Gastrocnemius medialis (tissue), 4 donors: ENCODE results near the gene PDSS2. TPM values are rescaled to one million over a fixed set of nuclear protein-coding genes. Genes with fewer than 3 reads are reported as not detected.

ENCODE experiments used
- ATAC-seq, 2 donors: fragments of 150-250 bp; one replicate each; pipeline ENCODE4 v1.9.1; 2016
- DNase-seq, 2 donors: peaks; one replicate each; pipeline ENCODE4 v3.0.0-alpha.2; 2019
- H3K27ac ChIP-seq, 4 donors: fragments of 200-600 bp; sonication (generic); 1 replicate in 1 of 4; 2 replicates in 3 of 4; pipeline ENCODE4 v1.5.1; 2016 to 2018; ENCODE audit warnings: mild to moderate bottlenecking in 2 of 4, moderate library complexity in 1 of 4
- H3K27me3 ChIP-seq, 3 donors: fragments of 200-600 bp; sonication (generic) in 2 of 3; 1 replicate in 1 of 3; 2 replicates in 2 of 3; pipeline versions ENCODE4 v1.5.1 to v1.6.0; 2016 to 2019; ENCODE audit warnings: mild to moderate bottlenecking in 1 of 3, moderate library complexity in 1 of 3
- H3K36me3 ChIP-seq, 2 donors: fragments of 200-600 bp; sonication (generic) in 1 of 2; one replicate each; pipeline ENCODE4 v1.5.1; 2017 to 2018
- H3K4me1 ChIP-seq, 2 donors: fragments of 200-600 bp; sonication (generic) in 1 of 2; one replicate each; pipeline ENCODE4 v1.5.1; 2016 to 2017; ENCODE audit warnings: mild to moderate bottlenecking in 2 of 2
- H3K4me3 ChIP-seq, 4 donors: fragments of 200-600 bp; sonication (generic) in 3 of 4; 1 replicate in 1 of 4; 2 replicates in 3 of 4; pipeline ENCODE4 v1.5.1; 2016 to 2019; ENCODE audit warnings: mild to moderate bottlenecking in 2 of 4
- H3K9me3 ChIP-seq, 3 donors: fragments of 200-600 bp; sonication (generic) in 2 of 3; 1 replicate in 1 of 3; 2 replicates in 2 of 3; pipeline ENCODE4 v1.5.1; 2016 to 2019
- CTCF ChIP-seq, 5 experiments: fragments of 450-650 bp in 3 of 5; fragments of 200-600 bp in 2 of 5; sonication (generic) in 2 of 5; IDR thresholded peaks in 4 of 5; conservative IDR thresholded peaks in 1 of 5; 1 replicate in 4 of 5; 2 replicates in 1 of 5; pipeline ENCODE4 v1.5.1; 2016 to 2019; ENCODE audit warnings: antibody characterized with exemption in 5 of 5, mild to moderate bottlenecking in 3 of 5, moderate library complexity in 3 of 5
- POLR2A ChIP-seq, 2 donors: fragments of 450-650 bp; IDR thresholded peaks; one replicate each; pipeline ENCODE4 v1.6.1; 2017; ENCODE audit warnings: antibody characterized with exemption in 2 of 2, mild to moderate bottlenecking in 2 of 2, moderate library complexity in 2 of 2
- in situ Hi-C, 4 donors: fragments of 200-750 bp; cut with MboI; loops; one replicate each; pipeline versions ENCODE4 v1.15.0 to v1.8.0; 2017; ENCODE audit warnings: low sequenced_read_pairs in 4 of 4
- intact Hi-C: fragments of 100-400 bp; cut with DNase I; formaldehyde crosslinking; loops from one replicate; pipeline ENCODE4 v1.15.1; 2023; ENCODE audit warnings: low total_unique reads
- total RNA-seq, 4 donors: library from RNA; depleted of rRNA; stranded (reverse); fragments of >200 nt; gene quantifications; one replicate each; pipeline versions ENCODE4 v1.1.0 to v1.2.3, GENCODE V29; 2016

PDSS2 gene
- total RNA-seq, 4 donors from 2014 or later, result 6.6 to 14.3 (median 10.0) TPM

- DNase-seq (no peak), ATAC-seq (no peak)
- no peaks in the 10 kb centered on the region for H3K36me3 ChIP-seq
- in situ Hi-C loops (no loop called here), intact Hi-C loops (no loop called here)
- H3K9me3 ChIP-seq, result no peaks in the 10 kb centered on the region
- H3K27me3 ChIP-seq, result no peaks in the 10 kb centered on the region
- H3K4me3 ChIP-seq, result no peak overlapping the region
- H3K27ac ChIP-seq, result no peak overlapping the region
- H3K4me1 ChIP-seq, result peaks cover 5 to 13% of the 10 kb centered on the region in 2 donors
- TF ChIP-seq CTCF (IDR thresholded peaks at IDR 0.05 in 4 of 5, conservative IDR thresholded peaks at IDR 0.05 in 1 of 5) (no peak), POLR2A (IDR thresholded peaks at IDR 0.05) (no peak)
These were observed 18.4 kb downstream of the PDSS2 start for GRCh38 chr6:107440936-107441335.

GRCh38 chr6:107439406-107439805, 20.0 kb downstream of the PDSS2 start:
- in situ Hi-C loops, result no loop called here
- TF ChIP-seq CTCF (IDR thresholded peaks at IDR 0.05 in 4 of 5, conservative IDR thresholded peaks at IDR 0.05 in 1 of 5) (no peak), POLR2A (IDR thresholded peaks at IDR 0.05) (no peak)
- Histone ChIP-seq H3K27me3 (no peaks in the 10 kb centered on the region), H3K4me3 (no peak overlapping the region), H3K9me3 (no peaks in the 10 kb centered on the region), H3K27ac (no peak overlapping the region), H3K4me1 (peaks cover 5 to 13% of the 10 kb centered on the region in 2 donors), H3K36me3 (no peaks in the 10 kb centered on the region)
- ATAC-seq, result peak in 1 of 2 donors; percentile 75
- intact Hi-C loops, result loop anchor here (10.0 kb wide), 1 partner anchor 125 kb away; no protein-coding TSS in a partner anchor
- no peak for DNase-seq

GRCh38 chr6:107437691-107438090, 21.7 kb downstream of the PDSS2 start:
- in situ Hi-C loops, result no loop called here
- H3K27me3 ChIP-seq, result no peaks in the 10 kb centered on the region
- DNase-seq (no peak), ATAC-seq (no peak)
- no peaks in the 10 kb centered on the region for H3K9me3 ChIP-seq
- TF ChIP-seq CTCF (IDR thresholded peaks at IDR 0.05 in 4 of 5, conservative IDR thresholded peaks at IDR 0.05 in 1 of 5), result no peak
- TF ChIP-seq POLR2A (IDR thresholded peaks at IDR 0.05), result no peak
- intact Hi-C loops, result loop anchor here (10.0 kb wide), 1 partner anchor 123 kb away; no protein-coding TSS in a partner anchor
- H3K4me3 ChIP-seq, result no peak overlapping the region
- H3K36me3 ChIP-seq, result no peaks in the 10 kb centered on the region
- H3K27ac ChIP-seq, result no peak overlapping the region
- peaks cover 0 to 2% of the 10 kb centered on the region in 2 donors for H3K4me1 ChIP-seq

- Histone ChIP-seq H3K9me3 (no peaks in the 10 kb centered on the region), H3K27me3 (no peaks in the 10 kb centered on the region), H3K36me3 (no peaks in the 10 kb centered on the region), H3K4me1 (no peaks in the 10 kb centered on the region), H3K4me3 (no peak overlapping the region), H3K27ac (no peak overlapping the region)
- intact Hi-C loops, result loop anchor here (10.0 kb wide), 1 partner anchor 122 kb away; no protein-coding TSS in a partner anchor
- DNase-seq (no peak), ATAC-seq (no peak)
- TF ChIP-seq POLR2A (IDR thresholded peaks at IDR 0.05) (no peak), CTCF (IDR thresholded peaks at IDR 0.05 in 4 of 5, conservative IDR thresholded peaks at IDR 0.05 in 1 of 5) (no peak)
- in situ Hi-C loops, result no loop called here
These were observed 22.5 kb downstream of the PDSS2 start for GRCh38 chr6:107436881-107437280.

GRCh38 chr6:107435798-107436197, 23.6 kb downstream of the PDSS2 start:
- intact Hi-C loops, result loop anchor here (10.0 kb wide), 1 partner anchor 121 kb away; no protein-coding TSS in a partner anchor
- ATAC-seq (no peak), DNase-seq (no peak)
- Histone ChIP-seq H3K36me3 (no peaks in the 10 kb centered on the region), H3K4me3 (no peak overlapping the region), H3K9me3 (no peaks in the 10 kb centered on the region), H3K4me1 (no peaks in the 10 kb centered on the region), H3K27ac (no peak overlapping the region), H3K27me3 (no peaks in the 10 kb centered on the region)
- in situ Hi-C loops, result no loop called here
- TF ChIP-seq POLR2A (IDR thresholded peaks at IDR 0.05) (no peak), CTCF (IDR thresholded peaks at IDR 0.05 in 4 of 5, conservative IDR thresholded peaks at IDR 0.05 in 1 of 5) (no peak)
